Measurements from ENCODE around the gene MYO5C.

MYO5C gene

DNA sequence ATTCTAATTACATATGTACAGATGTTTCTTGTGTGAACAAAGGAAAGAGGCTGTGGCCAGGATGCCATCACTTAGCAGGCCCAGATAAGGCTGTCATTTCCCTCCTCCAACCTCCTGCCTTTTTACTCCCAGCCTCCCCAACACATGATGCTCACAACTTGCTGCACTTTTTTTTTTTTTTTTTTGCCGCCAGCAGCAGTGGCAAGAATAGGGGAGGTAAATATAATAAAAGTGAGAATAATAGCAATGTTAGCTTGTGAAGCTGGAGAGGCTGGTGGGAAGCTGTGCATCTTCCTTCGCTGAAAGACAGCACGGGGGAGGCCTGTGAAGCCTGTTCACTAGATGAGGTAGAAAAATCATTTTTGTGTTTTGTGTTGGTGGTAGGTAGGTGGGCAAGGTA lies 42.5 kb upstream of the MYO5C start:
- no peak overlapping the region for H3K4me3 ChIP-seq (ENCODE audit: low read depth, low read length)
- in situ Hi-C loops (cut with HindIII; ENCODE audit: low pct_ligation_motif_present, low sequenced_read_pairs) = no loop called here
- H3K27ac ChIP-seq = no peak overlapping the region
- H3K27me3 ChIP-seq (replicated peaks) = no peaks in the 10 kb centered on the region
- TF ChIP-seq, protein P1, sequence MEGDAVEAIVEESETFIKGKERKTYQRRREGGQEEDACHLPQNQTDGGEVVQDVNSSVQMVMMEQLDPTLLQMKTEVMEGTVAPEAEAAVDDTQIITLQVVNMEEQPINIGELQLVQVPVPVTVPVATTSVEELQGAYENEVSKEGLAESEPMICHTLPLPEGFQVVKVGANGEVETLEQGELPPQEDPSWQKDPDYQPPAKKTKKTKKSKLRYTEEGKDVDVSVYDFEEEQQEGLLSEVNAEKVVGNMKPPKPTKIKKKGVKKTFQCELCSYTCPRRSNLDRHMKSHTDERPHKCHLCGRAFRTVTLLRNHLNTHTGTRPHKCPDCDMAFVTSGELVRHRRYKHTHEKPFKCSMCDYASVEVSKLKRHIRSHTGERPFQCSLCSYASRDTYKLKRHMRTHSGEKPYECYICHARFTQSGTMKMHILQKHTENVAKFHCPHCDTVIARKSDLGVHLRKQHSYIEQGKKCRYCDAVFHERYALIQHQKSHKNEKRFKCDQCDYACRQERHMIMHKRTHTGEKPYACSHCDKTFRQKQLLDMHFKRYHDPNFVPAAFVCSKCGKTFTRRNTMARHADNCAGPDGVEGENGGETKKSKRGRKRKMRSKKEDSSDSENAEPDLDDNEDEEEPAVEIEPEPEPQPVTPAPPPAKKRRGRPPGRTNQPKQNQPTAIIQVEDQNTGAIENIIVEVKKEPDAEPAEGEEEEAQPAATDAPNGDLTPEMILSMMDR (IDR thresholded peaks at IDR 0.05; ENCODE audit: low read depth, low read length, missing control alignments) = no peak
- peaks cover 2% of the 10 kb centered on the region for H3K36me3 ChIP-seq (replicated peaks)
- DNase-seq = no peak

DNA sequence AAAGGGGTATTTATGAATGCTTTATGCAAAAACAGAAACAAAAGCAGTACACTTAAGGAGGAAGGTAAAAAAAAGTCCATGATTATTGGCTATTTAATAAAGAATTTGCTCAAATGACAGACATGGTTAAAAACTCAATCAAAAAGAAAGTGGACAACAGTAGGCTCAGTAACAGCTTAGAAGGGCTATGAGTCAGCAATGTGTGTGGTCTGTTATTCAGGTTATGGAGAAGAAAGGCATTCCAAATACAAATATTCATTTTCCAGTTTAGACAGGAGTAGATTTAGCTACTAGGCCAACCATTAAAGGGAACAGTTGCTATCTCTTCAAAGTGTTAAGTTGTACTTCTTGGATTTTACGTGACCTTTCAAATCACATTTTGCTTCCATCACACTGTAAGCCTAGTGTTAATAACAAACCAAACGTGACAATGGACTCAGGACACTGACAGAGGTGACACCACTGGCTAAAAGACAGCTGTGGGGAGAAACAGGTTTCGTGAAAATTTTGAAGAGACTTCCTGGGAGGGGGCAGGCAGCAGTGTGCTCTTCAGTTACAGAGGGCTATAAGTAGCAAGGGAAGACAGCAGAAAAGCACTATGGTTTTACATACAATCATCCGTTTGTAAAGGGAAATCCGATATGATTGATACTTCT lies 41.7 kb upstream of the MYO5C start:
- TF ChIP-seq, protein P1 (IDR thresholded peaks at IDR 0.05; ENCODE audit: low read depth, low read length, missing control alignments) = no peak
- peak overlapping the region; percentile 39 for H3K27ac ChIP-seq
- in situ Hi-C loops (cut with HindIII; ENCODE audit: low pct_ligation_motif_present, low sequenced_read_pairs) = no loop called here
- H3K4me3 ChIP-seq (ENCODE audit: low read depth, low read length) = no peak overlapping the region
- H3K27me3 ChIP-seq (replicated peaks) = no peaks in the 10 kb centered on the region
- peak; percentile 52 for DNase-seq
- H3K36me3 ChIP-seq (replicated peaks) = peaks cover 2% of the 10 kb centered on the region

DNA sequence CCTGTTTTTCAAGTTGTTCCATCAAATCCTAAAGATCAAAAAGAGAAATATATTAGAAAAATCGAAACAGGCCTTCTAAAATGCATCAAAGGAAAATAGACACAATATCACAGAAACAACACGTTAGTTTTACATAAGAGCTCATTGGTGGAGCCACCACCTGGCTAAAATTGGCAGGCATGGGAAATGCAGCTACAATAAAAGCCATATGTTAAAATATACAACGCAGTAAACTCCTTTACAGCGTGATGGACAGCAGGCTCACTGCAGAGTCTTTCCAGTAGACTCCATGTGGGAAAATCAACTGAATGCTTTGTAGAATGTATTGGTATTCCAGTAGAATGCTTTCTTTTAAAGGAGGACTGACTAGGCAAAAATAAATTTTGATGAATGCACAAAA lies 40.9 kb upstream of the MYO5C start:
- DNase-seq = no peak
- Histone ChIP-seq H3K27ac (no peak overlapping the region), H3K27me3 (replicated peaks) (no peaks in the 10 kb centered on the region), H3K36me3 (replicated peaks) (peaks cover 2% of the 10 kb centered on the region), H3K4me3 (ENCODE audit: low read depth, low read length) (no peak overlapping the region)
- TF ChIP-seq, protein P1 (IDR thresholded peaks at IDR 0.05; ENCODE audit: low read depth, low read length, missing control alignments) = no peak
- in situ Hi-C loops (cut with HindIII; ENCODE audit: low pct_ligation_motif_present, low sequenced_read_pairs) = no loop called here

DNA sequence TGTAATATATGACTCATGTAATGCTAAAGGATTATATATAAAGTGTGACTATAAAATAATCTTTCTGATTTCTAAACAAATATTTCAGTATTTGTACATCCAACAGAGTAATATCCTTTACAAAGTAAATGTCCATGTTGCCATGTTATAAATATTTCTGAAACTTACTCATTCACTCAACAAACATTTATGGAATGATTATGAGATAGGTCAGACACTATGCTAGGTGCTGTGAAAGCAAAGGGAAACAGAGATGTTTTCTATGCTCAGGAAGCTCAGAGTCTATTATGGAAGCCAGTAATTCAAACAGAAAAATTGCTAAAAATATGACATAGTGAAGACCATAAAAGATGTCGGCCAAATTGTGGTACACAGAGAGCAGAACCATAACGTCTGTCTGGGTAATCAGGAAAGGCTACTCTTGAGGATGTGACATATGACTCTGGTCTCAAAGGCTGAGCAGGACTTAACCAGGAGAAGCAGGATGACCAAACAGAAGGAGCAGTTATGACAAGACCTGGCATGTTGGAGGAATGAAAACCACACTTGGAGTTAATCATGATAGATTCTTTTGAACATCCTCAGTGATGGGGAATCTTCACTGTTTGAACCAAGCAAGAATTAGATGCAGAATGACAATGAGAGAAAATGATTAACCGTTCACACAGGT lies 39.0 kb upstream of the MYO5C start:
- H3K4me3 ChIP-seq (ENCODE audit: low read depth, low read length) = no peak overlapping the region
- H3K27me3 ChIP-seq (replicated peaks) = no peaks in the 10 kb centered on the region
- no peaks in the 10 kb centered on the region for H3K36me3 ChIP-seq (replicated peaks)
- in situ Hi-C loops (cut with HindIII; ENCODE audit: low pct_ligation_motif_present, low sequenced_read_pairs) = no loop called here
- H3K27ac ChIP-seq = peak overlapping the region; percentile 28
- TF ChIP-seq, protein P1 (IDR thresholded peaks at IDR 0.05; ENCODE audit: low read depth, low read length, missing control alignments) = no peak
- DNase-seq = peak; percentile 9

DNA sequence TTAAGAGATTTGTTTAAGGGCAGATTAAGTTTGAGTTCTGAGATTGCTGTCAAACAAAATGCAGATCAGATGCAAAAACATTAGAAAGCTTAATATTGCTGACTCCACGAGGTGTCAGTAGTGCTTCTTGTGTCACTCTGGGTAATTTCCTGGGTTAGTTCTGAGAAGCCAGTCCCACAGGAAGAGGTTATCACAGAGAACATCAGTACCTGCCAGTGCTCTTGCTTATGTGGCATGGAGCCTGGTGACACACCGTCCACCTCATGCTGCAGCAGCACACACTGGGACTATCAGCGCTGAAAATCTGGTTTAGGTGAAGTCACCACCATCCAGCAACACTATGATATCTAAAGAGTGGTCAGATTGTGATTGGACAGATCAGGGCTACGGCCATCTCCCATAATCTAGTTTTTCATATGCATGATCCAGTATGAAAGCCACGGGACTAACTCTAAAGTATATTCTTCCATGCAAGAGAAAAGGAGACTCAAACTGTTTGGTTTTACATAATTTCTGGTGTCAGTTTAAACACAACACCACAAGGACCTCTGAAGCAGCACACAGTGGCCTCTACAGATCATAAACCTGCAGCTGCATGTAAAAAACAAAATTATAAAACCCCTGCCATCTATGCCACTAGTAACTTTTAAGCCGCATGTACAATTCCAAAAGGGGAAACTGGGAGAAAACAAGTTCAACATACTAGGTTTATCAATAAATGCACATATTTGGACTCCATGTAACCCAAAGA lies 36.1 kb upstream of the MYO5C start:
- Histone ChIP-seq H3K27me3 (replicated peaks) (no peaks in the 10 kb centered on the region), H3K27ac (no peak overlapping the region), H3K36me3 (replicated peaks) (peaks cover 6% of the 10 kb centered on the region), H3K4me3 (ENCODE audit: low read depth, low read length) (no peak overlapping the region)
- peak; percentile 38 for DNase-seq
- TF ChIP-seq, protein P1 (IDR thresholded peaks at IDR 0.05; ENCODE audit: low read depth, low read length, missing control alignments) = peak; percentile 50
- in situ Hi-C loops (cut with HindIII; ENCODE audit: low pct_ligation_motif_present, low sequenced_read_pairs) = no loop called here

Measured in brain microvascular endothelial cell (primary cell).